ENCODE data around the gene MBD5. TPM values are rescaled to one million over a fixed set of nuclear protein-coding genes. Genes with fewer than 3 reads are reported as not detected.

MBD5 gene
- total and polyA plus RNA-seq, 8 donors: 3.2 to 173 (median 26.5) TPM

DNA sequence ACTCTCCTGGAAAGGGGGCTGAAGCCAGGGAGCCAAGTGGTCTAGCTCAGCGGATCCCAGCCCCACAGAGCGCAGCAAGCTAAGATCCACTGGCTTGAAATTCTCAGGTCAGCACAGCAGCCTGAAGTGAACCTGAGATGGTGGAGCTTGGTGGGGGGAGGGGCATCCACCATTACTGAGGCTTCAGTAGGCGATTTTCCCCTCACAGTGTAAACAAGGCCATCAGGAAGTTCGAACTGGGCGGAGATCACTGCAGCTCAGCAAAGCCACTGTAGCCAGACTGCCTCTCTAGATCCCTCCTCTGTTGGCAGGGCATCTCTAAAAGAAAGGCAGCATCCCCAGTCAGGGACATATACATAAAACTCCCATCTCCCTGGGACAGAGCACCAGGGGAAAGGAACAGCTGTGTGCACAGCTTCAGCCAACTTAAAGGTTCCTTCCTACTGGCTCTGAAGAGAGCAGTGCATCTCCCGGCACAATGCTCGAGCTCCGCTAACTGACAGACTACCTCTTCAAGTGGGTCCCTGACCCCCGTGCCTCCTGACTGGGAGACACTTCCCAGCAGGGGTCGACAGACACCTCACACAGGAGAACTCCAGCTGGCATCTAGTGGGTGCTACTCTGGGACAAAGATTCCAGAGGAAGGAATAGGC, 341.4 kb downstream of the MBD5 start:
- no peak for DNase-seq
- TF ChIP-seq POLR2A (IDR thresholded peaks at IDR 0.05) (no peak), POLR2AphosphoS5 (IDR thresholded peaks at IDR 0.05) (no peak), EP300 (IDR thresholded peaks at IDR 0.05) (no peak)
- TF ChIP-seq, protein P1, sequence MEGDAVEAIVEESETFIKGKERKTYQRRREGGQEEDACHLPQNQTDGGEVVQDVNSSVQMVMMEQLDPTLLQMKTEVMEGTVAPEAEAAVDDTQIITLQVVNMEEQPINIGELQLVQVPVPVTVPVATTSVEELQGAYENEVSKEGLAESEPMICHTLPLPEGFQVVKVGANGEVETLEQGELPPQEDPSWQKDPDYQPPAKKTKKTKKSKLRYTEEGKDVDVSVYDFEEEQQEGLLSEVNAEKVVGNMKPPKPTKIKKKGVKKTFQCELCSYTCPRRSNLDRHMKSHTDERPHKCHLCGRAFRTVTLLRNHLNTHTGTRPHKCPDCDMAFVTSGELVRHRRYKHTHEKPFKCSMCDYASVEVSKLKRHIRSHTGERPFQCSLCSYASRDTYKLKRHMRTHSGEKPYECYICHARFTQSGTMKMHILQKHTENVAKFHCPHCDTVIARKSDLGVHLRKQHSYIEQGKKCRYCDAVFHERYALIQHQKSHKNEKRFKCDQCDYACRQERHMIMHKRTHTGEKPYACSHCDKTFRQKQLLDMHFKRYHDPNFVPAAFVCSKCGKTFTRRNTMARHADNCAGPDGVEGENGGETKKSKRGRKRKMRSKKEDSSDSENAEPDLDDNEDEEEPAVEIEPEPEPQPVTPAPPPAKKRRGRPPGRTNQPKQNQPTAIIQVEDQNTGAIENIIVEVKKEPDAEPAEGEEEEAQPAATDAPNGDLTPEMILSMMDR (IDR thresholded peaks at IDR 0.05): no peak
- Histone ChIP-seq H3K27ac (no peak overlapping the region), H3K4me1 (no peaks in the 10 kb centered on the region), H3K27me3 (no peaks in the 10 kb centered on the region), H3K4me3 (no peak overlapping the region), H3K9me3 (no peaks in the 10 kb centered on the region), H3K36me3 (no peaks in the 10 kb centered on the region)
- intact Hi-C loops (cut with DNase I; ENCODE audit: low total_unique reads): no loop called here
- 86 to 93% (median 90%) methylated on average over 9 to 10 of the region's 10 CpGs for WGBS, 5 donors

DNA sequence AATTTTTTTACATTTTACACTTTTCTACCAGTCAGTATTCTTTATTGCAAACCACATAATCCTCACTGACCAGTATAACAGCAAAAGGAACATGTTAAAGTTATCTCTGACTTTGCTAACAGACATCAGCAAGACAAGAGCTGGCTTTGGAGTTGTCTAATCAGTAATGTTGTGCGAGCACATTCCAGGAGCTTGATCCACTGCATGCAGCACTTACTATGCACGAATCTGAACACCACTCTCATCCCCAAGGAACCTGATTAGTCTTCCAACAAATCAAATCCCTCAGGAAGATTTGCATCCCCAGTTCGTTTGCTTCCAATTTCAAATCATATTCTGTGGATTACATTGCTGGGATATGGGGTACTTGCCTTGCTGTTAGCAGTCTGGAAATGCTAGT, 354.3 kb downstream of the MBD5 start:
- Histone ChIP-seq H3K36me3 (no peaks in the 10 kb centered on the region), H3K4me3 (no peak overlapping the region), H3K27ac (no peak overlapping the region), H3K9me3 (no peaks in the 10 kb centered on the region), H3K4me1 (no peaks in the 10 kb centered on the region), H3K27me3 (no peaks in the 10 kb centered on the region)
- intact Hi-C loops (cut with DNase I; ENCODE audit: low total_unique reads): no loop called here
- 42 to 66% (median 63%) methylated on average over 3 of the region's 3 CpGs for WGBS, 5 donors
- no peak for DNase-seq
- no peak for TF ChIP-seq POLR2A (IDR thresholded peaks at IDR 0.05)
- no peak for TF ChIP-seq POLR2AphosphoS5 (IDR thresholded peaks at IDR 0.05)
- TF ChIP-seq EP300 (IDR thresholded peaks at IDR 0.05): no peak
- TF ChIP-seq, protein P1 (IDR thresholded peaks at IDR 0.05): no peak

DNA sequence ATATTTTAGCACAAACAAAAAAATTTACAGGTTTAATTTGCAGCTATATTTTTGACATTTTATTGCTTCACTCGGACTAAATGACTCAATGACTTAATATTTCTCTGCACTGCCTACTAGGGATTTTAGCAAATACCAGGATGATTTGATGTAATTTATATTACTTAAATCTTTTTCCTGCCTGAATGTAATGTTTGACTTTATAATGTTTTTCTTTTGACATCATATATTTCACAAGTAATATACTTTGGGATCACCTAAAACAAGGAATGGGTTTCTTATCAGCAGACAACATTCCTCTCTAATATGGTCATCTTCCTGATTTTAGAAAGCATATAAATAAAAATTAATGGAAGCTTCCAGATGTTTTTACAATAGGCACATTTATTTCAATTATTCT, 370.4 kb downstream of the MBD5 start:
- DNase-seq: no peak
- Histone ChIP-seq H3K4me1 (no peaks in the 10 kb centered on the region), H3K27ac (no peak overlapping the region), H3K4me3 (no peak overlapping the region), H3K36me3 (peaks cover 0 to 4% (median 0%) of the 10 kb centered on the region in 4 donors), H3K9me3 (no peaks in the 10 kb centered on the region), H3K27me3 (no peaks in the 10 kb centered on the region)
- TF ChIP-seq EP300 (IDR thresholded peaks at IDR 0.05) (no peak), POLR2AphosphoS5 (IDR thresholded peaks at IDR 0.05) (no peak), POLR2A (IDR thresholded peaks at IDR 0.05) (no peak)
- TF ChIP-seq, protein P1 (IDR thresholded peaks at IDR 0.05): no peak
- intact Hi-C loops (cut with DNase I; ENCODE audit: low total_unique reads): no loop called here
- WGBS, 5 donors: 81 to 93% (median 84%) methylated on average over 1 of the region's 1 CpG

DNA sequence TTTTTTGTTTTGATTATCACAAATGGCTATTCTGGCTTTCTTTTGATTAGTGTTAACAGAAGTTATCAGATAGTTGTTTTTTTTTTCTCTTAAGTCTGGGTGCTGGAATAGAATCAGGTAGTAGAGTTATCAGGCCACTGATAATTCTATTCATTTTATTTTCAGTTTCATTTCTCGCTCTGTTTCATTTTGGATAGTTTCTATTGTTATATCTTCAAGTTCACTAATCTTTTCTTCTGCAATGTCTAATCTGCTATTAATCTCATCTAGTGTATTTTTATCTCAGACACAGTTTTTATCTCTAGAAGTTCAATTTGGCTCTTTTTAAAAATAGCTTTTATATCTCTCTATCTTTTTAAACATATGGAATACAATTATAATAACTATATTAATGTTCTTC, 381.9 kb downstream of the MBD5 start:
- 64 to 83% (median 65%) methylated on average over 1 of the region's 1 CpG for WGBS, 5 donors

More for the DNA sequence above, 381.9 kb downstream of the MBD5 start:
- no peak for DNase-seq
- Histone ChIP-seq H3K27me3 (no peaks in the 10 kb centered on the region), H3K9me3 (no peaks in the 10 kb centered on the region), H3K4me1 (no peaks in the 10 kb centered on the region), H3K36me3 (no peaks in the 10 kb centered on the region), H3K4me3 (no peak overlapping the region), H3K27ac (no peak overlapping the region)
- intact Hi-C loops (cut with DNase I; ENCODE audit: low total_unique reads): no loop called here
- TF ChIP-seq POLR2AphosphoS5 (IDR thresholded peaks at IDR 0.05) (no peak), POLR2A (IDR thresholded peaks at IDR 0.05) (no peak), EP300 (IDR thresholded peaks at IDR 0.05) (no peak)
- TF ChIP-seq, protein P1 (IDR thresholded peaks at IDR 0.05): no peak

All from stomach (tissue), 9 donors.